Mesothelial cell of epicardium (in vitro differentiated cells): ENCODE results near the gene CSNK1G2. TPM values are rescaled to one million over a fixed set of nuclear protein-coding genes. Genes with fewer than 3 reads are reported as not detected.

ENCODE experiments used
- DNase-seq, 2 experiments: peaks; one replicate each; pipeline ENCODE4 v3.0.0; 2021; ENCODE audit warnings: low spot score in 2 of 2; ENCODE audit not compliant: unreplicated experiment in 2 of 2
- H3K27ac Mint-ChIP-seq: 2 replicates; pipeline ENCODE4 v1.8.0; 2021; ENCODE audit warnings: mixed read lengths
- H3K27me3 Mint-ChIP-seq: 2 replicates; pipeline ENCODE4 v1.8.0; 2021; ENCODE audit warnings: low read depth, mixed read lengths
- H3K36me3 Mint-ChIP-seq: 2 replicates; pipeline ENCODE4 v1.8.0; 2021; ENCODE audit warnings: mixed read lengths
- H3K4me1 Mint-ChIP-seq: 2 replicates; pipeline ENCODE4 v1.8.0; 2021; ENCODE audit warnings: mixed read lengths
- H3K4me3 Mint-ChIP-seq: 2 replicates; pipeline ENCODE4 v1.8.0; 2021; ENCODE audit warnings: mild to moderate bottlenecking, moderate library complexity, mixed read lengths
- H3K9me3 Mint-ChIP-seq: 2 replicates; pipeline ENCODE4 v1.8.0; 2021; ENCODE audit warnings: mixed read lengths
- total RNA-seq: library from RNA; stranded (reverse); gene quantifications from 3 replicates; pipeline ENCODE4 v1.2.1, GENCODE V29; 2021
- TF ChIP-seq, protein P1 (sequence below): fragments of 200-600 bp; sonication (generic); IDR thresholded peaks from one replicate; pipeline ENCODE4 v1.5.0; 2021; ENCODE audit warnings: antibody characterized with exemption; ENCODE audit not compliant: unreplicated experiment

Gene CSNK1G2
- total RNA-seq, 1 donor from 2014 or later, result 79.1 TPM

DNA sequence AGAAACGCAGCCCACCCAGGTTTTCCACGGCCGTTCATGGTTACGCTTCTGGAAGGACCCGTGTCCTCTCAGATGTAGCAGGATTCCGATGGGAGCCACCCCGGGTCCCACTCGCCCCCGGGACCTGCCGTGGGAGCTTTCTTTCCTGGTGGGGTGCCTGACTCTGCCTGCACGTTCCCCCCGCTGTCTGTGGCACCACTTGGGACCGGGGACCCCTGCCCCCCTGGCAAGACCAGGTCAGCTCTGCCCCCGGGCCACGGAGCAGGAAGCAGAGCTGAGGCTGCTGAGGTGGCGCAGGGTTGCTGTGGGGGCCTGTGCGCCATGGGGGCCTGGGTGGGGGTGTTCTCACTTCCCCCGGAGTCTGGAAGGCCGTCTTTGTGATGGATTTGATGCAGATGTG is 12.1 kb downstream of the CSNK1G2 start:
- no peak for DNase-seq
- Mint-ChIP-seq H3K4me3 (no peak overlapping the region), H3K36me3 (peaks cover 14% of the 10 kb centered on the region), H3K27ac (no peak overlapping the region), H3K9me3 (no peaks in the 10 kb centered on the region), H3K27me3 (no peaks in the 10 kb centered on the region), H3K4me1 (no peaks in the 10 kb centered on the region)
- TF ChIP-seq, protein P1, sequence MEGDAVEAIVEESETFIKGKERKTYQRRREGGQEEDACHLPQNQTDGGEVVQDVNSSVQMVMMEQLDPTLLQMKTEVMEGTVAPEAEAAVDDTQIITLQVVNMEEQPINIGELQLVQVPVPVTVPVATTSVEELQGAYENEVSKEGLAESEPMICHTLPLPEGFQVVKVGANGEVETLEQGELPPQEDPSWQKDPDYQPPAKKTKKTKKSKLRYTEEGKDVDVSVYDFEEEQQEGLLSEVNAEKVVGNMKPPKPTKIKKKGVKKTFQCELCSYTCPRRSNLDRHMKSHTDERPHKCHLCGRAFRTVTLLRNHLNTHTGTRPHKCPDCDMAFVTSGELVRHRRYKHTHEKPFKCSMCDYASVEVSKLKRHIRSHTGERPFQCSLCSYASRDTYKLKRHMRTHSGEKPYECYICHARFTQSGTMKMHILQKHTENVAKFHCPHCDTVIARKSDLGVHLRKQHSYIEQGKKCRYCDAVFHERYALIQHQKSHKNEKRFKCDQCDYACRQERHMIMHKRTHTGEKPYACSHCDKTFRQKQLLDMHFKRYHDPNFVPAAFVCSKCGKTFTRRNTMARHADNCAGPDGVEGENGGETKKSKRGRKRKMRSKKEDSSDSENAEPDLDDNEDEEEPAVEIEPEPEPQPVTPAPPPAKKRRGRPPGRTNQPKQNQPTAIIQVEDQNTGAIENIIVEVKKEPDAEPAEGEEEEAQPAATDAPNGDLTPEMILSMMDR, result no peak

DNA sequence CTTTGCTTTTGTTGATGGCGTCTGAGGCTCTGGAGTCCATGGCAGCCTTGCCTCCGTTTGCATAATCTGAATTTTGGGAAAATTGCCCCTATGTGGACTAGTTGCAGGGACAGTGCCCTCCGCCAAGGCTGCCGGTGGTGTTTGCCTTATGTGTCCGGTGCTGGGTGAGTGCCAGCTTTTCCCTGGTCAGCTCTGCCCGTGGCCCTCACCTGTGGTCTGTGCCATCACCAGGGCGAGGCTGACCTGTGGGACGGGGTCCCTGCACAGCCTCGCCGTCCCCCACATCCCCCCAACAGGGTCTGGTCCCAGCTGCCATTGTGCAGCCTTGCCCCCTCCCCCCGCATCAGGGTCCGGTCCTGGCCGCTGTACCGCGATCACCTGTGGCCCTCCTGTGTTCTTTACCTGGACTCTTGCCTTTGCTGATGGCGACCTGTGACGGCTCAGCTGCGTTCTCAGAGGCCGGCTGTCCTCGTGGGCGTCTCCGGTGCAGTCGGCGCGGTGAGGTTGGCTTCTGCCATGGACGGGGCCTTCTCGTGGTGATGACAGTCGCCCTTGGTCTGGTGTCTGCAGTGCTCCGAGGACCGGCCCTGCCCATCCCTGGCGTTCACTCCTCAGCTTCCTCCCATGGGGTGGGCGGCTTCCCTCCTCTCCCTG is 12.6 kb downstream of the CSNK1G2 start:
- Mint-ChIP-seq H3K27ac (no peak overlapping the region), H3K4me1 (no peaks in the 10 kb centered on the region), H3K9me3 (no peaks in the 10 kb centered on the region), H3K4me3 (no peak overlapping the region), H3K27me3 (no peaks in the 10 kb centered on the region), H3K36me3 (peaks cover 14% of the 10 kb centered on the region)
- DNase-seq, result no peak
- TF ChIP-seq, protein P1, result no peak

DNA sequence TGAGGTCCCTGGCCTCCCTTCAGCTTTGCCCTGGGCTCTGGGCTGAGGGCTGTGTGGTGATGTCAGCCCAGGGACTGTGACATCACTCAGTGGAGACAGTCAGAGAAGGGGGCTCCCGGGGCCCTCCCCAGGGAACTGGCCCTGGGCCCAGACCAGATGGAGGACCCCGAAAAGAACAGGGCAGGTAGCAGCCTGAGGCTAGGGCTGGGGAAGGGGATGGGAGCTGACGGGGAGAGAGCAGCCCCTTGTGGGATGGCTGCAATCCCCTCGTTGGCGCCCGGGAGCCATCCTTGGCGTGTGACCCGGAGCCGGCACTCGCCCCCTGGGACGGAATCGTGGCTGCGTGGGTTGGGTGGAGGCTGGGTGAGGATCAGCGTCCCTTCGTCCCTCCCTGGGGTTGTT is 13.6 kb downstream of the CSNK1G2 start:
- Mint-ChIP-seq H3K27me3 (no peaks in the 10 kb centered on the region), H3K9me3 (no peaks in the 10 kb centered on the region), H3K27ac (no peak overlapping the region), H3K4me1 (no peaks in the 10 kb centered on the region), H3K36me3 (peaks cover 10% of the 10 kb centered on the region), H3K4me3 (no peak overlapping the region)
- peak in 1 of 2 experiments; percentile 20 for DNase-seq
- TF ChIP-seq, protein P1, result no peak

DNA sequence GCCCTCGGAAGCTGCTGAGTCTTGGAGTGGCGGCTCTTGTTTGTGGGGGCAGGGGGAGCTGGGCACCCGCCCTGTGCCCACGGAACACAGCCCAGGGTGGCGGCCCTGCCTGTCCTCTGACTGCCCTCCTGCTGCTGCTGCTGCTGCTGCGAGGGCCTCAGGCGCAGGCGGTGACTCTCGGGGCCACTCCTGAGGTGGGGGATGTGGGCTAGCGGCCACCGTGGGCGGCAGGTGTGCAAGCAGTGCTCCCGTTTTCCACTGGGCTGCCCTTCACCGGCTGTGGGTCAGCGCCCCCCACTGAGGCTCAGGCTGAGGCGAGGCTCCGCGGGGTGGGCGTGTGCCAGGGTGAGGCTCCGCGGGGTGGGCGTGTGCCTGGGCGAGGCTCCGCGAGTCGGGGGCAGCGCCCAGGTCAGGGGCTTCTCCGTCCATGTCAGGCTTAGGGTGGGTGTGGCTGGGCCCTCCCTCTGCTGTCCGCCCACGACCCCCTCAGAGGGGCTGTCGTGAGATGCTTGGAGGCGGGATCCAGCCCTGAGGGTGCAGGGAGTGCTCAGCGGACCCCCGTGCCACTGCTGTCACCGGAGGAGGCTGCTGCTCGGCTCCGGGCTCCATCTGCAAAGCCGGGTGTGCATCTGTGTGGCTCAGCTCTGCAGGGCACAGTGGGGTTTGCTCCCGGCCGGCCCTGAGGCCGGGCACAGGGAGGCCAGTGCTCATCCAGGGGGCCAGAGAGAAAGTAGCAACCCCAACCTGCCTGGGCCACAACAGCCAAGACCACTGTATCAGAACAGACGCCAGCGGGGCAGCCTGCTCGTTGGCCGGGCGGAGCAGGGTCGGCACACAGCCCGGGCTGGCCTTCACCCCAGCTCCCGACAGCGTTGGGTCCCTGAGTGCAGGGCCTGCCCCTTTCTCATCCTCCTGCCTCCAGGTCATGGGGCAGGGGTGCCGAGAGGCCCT is 14.5 kb downstream of the CSNK1G2 start:
- Mint-ChIP-seq H3K27me3 (no peaks in the 10 kb centered on the region), H3K9me3 (no peaks in the 10 kb centered on the region), H3K36me3 (peaks cover 6% of the 10 kb centered on the region), H3K27ac (no peak overlapping the region), H3K4me1 (no peaks in the 10 kb centered on the region), H3K4me3 (no peak overlapping the region)
- TF ChIP-seq, protein P1, result no peak
- DNase-seq, result no peak

DNA sequence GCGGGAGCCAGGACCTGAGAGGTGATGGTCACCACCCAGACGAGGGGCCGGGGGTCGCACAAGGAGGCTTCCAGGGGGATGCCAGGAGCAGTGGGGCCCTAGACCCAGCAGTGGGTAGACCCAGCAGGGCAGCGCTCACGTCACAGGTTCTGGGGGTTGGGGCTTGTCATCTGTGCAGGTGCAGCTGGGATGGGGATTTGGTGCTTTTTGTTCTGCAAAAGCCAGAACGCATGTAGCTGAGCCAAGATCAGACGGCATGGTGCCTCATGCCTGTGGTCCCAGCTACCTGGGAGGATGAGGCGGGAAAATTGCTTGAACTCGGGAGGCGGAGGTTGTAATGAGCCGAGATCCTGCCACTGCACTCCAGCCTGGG is 15.1 kb downstream of the CSNK1G2 start:
- Mint-ChIP-seq H3K9me3 (no peaks in the 10 kb centered on the region), H3K27me3 (no peaks in the 10 kb centered on the region), H3K4me1 (no peaks in the 10 kb centered on the region), H3K36me3 (peaks cover 3% of the 10 kb centered on the region), H3K4me3 (no peak overlapping the region), H3K27ac (peak overlapping the region; percentile 39)
- TF ChIP-seq, protein P1, result no peak
- no peak for DNase-seq
